Neuronal stem cell (in vitro differentiated cells): ENCODE data around the gene HMG20B.

Source experiments
- DNase-seq: peaks from one replicate; pipeline ENCODE4 v3.0.0-alpha.2; 2013; ENCODE audit warnings: low spot score
- H2AFZ ChIP-seq: one replicate; pipeline ENCODE4 v1.6.1; 2013; ENCODE audit warnings: mild to moderate bottlenecking, low read length, inconsistent platforms
- H2AK5ac ChIP-seq: 2 replicates; pipeline ENCODE4 v1.6.1; 2013; ENCODE audit warnings: low read depth, mild to moderate bottlenecking, inconsistent platforms, low read length, moderate library complexity, mixed read lengths
- H2BK120ac ChIP-seq: 2 replicates; pipeline ENCODE4 v1.6.1; 2013; ENCODE audit warnings: low read depth, mild to moderate bottlenecking, inconsistent platforms, low read length, moderate library complexity, mixed read lengths
- H2BK12ac ChIP-seq: one replicate; pipeline ENCODE4 v1.6.1; 2013; ENCODE audit warnings: low read length, inconsistent platforms
- H2BK15ac ChIP-seq: 2 replicates; pipeline ENCODE4 v1.6.1; 2013; ENCODE audit warnings: mild to moderate bottlenecking, low read length, inconsistent platforms, mixed read lengths
- H2BK5ac ChIP-seq: one replicate; pipeline ENCODE4 v1.6.1; 2013; ENCODE audit warnings: inconsistent platforms, mild to moderate bottlenecking, low read length, moderate library complexity
- H3K14ac ChIP-seq: one replicate; pipeline ENCODE4 v1.6.1; 2013; ENCODE audit warnings: low read length, inconsistent platforms
- H3K18ac ChIP-seq: 2 replicates; pipeline ENCODE4 v1.6.1; 2013; ENCODE audit warnings: low read length, inconsistent platforms
- H3K23ac ChIP-seq: 2 replicates; pipeline ENCODE4 v1.6.1; 2013; ENCODE audit warnings: low read depth, mild to moderate bottlenecking, mixed read lengths, low read length, inconsistent platforms; ENCODE audit not compliant: poor library complexity
- H3K27ac ChIP-seq: replicated peaks from 3 replicates; pipeline ENCODE4 v1.5.1; 2013; ENCODE audit warnings: low read length, inconsistent platforms
- H3K27me3 ChIP-seq, 3 experiments: 2 replicates each; pipeline ENCODE4 v1.6.1; 2013; ENCODE audit warnings: low read length in 3 of 3, mild to moderate bottlenecking in 2 of 3, inconsistent platforms in 1 of 3, low read depth in 1 of 3, mixed read lengths in 1 of 3, moderate library complexity in 1 of 3; ENCODE audit not compliant: control insufficient read depth in 3 of 3, insufficient read depth in 3 of 3
- H3K36me3 ChIP-seq, 2 donors: replicated peaks in 1 of 2; 2 replicates each; pipeline ENCODE4 v1.6.1; 2013; ENCODE audit warnings: low read length in 2 of 2; ENCODE audit not compliant: control insufficient read depth in 2 of 2, insufficient read depth in 2 of 2
- H3K4ac ChIP-seq: 2 replicates; pipeline ENCODE4 v1.6.1; 2013; ENCODE audit warnings: inconsistent platforms, mild to moderate bottlenecking, low read length, moderate library complexity
- H3K4me1 ChIP-seq, 2 donors: 1 replicate in 1 of 2; 2 replicates in 1 of 2; pipeline ENCODE4 v1.6.1; 2013; ENCODE audit warnings: low read length in 2 of 2, low read depth in 1 of 2; ENCODE audit not compliant: control insufficient read depth in 2 of 2, insufficient read depth in 1 of 2
- H3K4me2 ChIP-seq: one replicate; pipeline ENCODE4 v1.6.1; 2013; ENCODE audit warnings: mild to moderate bottlenecking, low read length, inconsistent platforms; ENCODE audit not compliant: insufficient read depth, poor library complexity, severe bottlenecking
- H3K4me3 ChIP-seq, 2 donors: 2 replicates each; pipeline ENCODE4 v1.5.1; 2013; ENCODE audit warnings: low read length in 2 of 2, mild to moderate bottlenecking in 2 of 2, inconsistent platforms in 1 of 2, moderate library complexity in 1 of 2
- H3K79me1 ChIP-seq: one replicate; pipeline ENCODE4 v1.6.1; 2013; ENCODE audit warnings: low read depth, mild to moderate bottlenecking, inconsistent platforms, low read length, moderate library complexity
- H3K9ac ChIP-seq: one replicate; pipeline ENCODE4 v1.6.1; 2013; ENCODE audit warnings: mild to moderate bottlenecking, low read depth, low read length, inconsistent platforms; ENCODE audit not compliant: poor library complexity
- H3K9me3 ChIP-seq, 2 donors: replicated peaks in 1 of 2; 2 replicates each; pipeline versions ENCODE3 to v1.6.1; 2013; ENCODE audit warnings: low read length in 2 of 2, mild to moderate bottlenecking in 2 of 2, inconsistent platforms in 1 of 2, low read depth in 1 of 2, mixed read lengths in 1 of 2, moderate library complexity in 1 of 2; ENCODE audit not compliant: control insufficient read depth in 2 of 2, insufficient read depth in 1 of 2
- H4K8ac ChIP-seq: one replicate; pipeline ENCODE4 v1.6.1; 2013; ENCODE audit warnings: low read depth, mild to moderate bottlenecking, inconsistent platforms, low read length, moderate library complexity
- H4K91ac ChIP-seq: one replicate; pipeline ENCODE4 v1.6.1; 2013; ENCODE audit warnings: low read length, low read depth, mild to moderate bottlenecking, inconsistent platforms; ENCODE audit not compliant: poor library complexity
- WGBS, 2 donors: extraction: QIAGEN DNeasy Blood & Tissue Kit; methylation state at CpG; one replicate each; pipeline ENCODE4 v1.1.7; 2013; ENCODE audit warnings: missing lambda C conversion rate in 2 of 2, mixed read lengths in 1 of 2; ENCODE audit not compliant: insufficient read length in 2 of 2, insufficient replicate concordance in 1 of 2; ENCODE audit errors: extremely low coverage in 2 of 2; 5-methylcytosine and 5-hydroxymethylcytosine counted together

Gene HMG20B

GRCh38 chr19:3595521-3596061, 22.8 kb downstream of the HMG20B start:
- H4K8ac ChIP-seq = no peak overlapping the region
- no peak for DNase-seq
- no peaks in the 10 kb centered on the region for H3K36me3 ChIP-seq
- H2BK120ac ChIP-seq = no peak overlapping the region
- H3K14ac ChIP-seq = no peak overlapping the region
- no peaks in the 10 kb centered on the region for H3K4me1 ChIP-seq
- no peak overlapping the region for H3K4ac ChIP-seq
- no peak overlapping the region for H4K91ac ChIP-seq
- peaks cover 0 to 2% of the 10 kb centered on the region in 2 donors for H3K9me3 ChIP-seq
- no peaks in the 10 kb centered on the region for H3K79me1 ChIP-seq
- H3K27me3 ChIP-seq = no peaks in the 10 kb centered on the region
- WGBS, 2 donors = no CpG with 5 or more reads among the region's 34 CpGs
- peak overlapping the region; percentile 40 for H2AFZ ChIP-seq
- H3K18ac ChIP-seq = peak overlapping the region; percentile 48
- no peak overlapping the region for H3K9ac ChIP-seq
- peak overlapping the region; percentile 75 for H2AK5ac ChIP-seq
- no peak overlapping the region for H3K27ac ChIP-seq
- H2BK15ac ChIP-seq = peak overlapping the region; percentile 58
- H3K4me3 ChIP-seq = no peak overlapping the region
- H3K4me2 ChIP-seq = no peak overlapping the region
- H2BK5ac ChIP-seq = no peak overlapping the region
- H3K23ac ChIP-seq = no peak overlapping the region
- H2BK12ac ChIP-seq = no peak overlapping the region

DNA sequence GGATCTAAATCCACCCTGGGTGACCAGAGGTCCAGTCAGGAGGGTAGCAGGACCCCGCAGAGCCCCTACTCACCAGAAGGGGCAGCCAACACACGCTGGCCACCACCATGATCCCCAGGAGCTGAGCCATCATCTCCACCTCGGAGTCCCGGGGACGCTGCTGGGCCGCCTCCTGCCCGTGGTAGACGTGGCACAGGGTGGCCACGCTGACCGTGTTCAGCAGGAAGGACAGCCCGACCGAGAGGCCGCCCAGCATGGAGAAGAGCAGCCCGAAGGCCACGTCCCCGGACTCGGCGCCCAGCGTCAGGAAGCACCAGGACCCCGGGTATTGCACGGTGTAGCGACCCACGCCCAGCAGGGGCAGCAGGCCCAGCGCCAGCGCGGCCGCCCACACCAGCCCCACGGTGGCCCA, 27.0 kb downstream of the HMG20B start:
- Histone ChIP-seq H2BK120ac (no peak overlapping the region), H2BK15ac (no peak overlapping the region), H3K4ac (no peak overlapping the region), H3K27me3 (peaks cover 0 to 5% (median 0%) of the 10 kb centered on the region in 3 experiments), H3K9me3 (peaks cover 0 to 2% of the 10 kb centered on the region in 2 donors), H3K27ac (no peak overlapping the region), H3K18ac (peak overlapping the region; percentile 28), H3K4me3 (no peak overlapping the region), H2BK5ac (peak overlapping the region; percentile 24), H4K91ac (no peak overlapping the region), H3K9ac (no peak overlapping the region), H3K23ac (peak overlapping the region; percentile 65), H3K36me3 (no peaks in the 10 kb centered on the region), H3K79me1 (no peaks in the 10 kb centered on the region), H3K4me1 (no peaks in the 10 kb centered on the region), H2AFZ (peak overlapping the region; percentile 22), H3K4me2 (no peak overlapping the region), H3K14ac (peak overlapping the region; percentile 8), H4K8ac (peak overlapping the region; percentile 65), H2AK5ac (peak overlapping the region; percentile 63), H2BK12ac (no peak overlapping the region)
- no peak for DNase-seq
- WGBS, 2 donors = no CpG with 5 or more reads among the region's 28 CpGs

DNA sequence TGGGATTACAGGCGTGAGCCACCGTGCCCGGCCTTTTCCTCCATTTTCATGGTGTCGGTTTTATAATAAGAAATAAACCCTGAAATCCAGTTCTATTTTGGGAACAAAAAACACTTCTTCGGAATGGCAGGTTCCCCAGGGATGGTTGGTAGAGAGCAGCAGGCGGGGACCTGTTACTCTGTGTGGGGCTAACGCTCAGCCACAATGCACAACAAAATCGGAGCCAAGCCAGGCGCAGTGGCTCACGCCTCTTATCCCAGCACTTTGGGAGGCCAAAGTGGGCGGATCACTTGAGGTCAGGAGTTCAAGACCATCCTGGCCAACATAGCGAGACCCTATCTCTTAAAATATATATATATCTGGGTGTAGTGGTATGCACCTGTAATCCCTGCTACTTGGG, 28.3 kb downstream of the HMG20B start:
- Histone ChIP-seq H3K9me3 (peaks cover 0 to 2% of the 10 kb centered on the region in 2 donors), H3K14ac (no peak overlapping the region), H3K27me3 (peaks cover 0 to 18% (median 12%) of the 10 kb centered on the region in 3 experiments), H3K4me3 (no peak overlapping the region), H3K9ac (no peak overlapping the region), H3K4me2 (no peak overlapping the region), H3K18ac (no peak overlapping the region), H2BK15ac (no peak overlapping the region), H2BK5ac (no peak overlapping the region), H2BK12ac (no peak overlapping the region), H3K27ac (no peak overlapping the region), H4K8ac (no peak overlapping the region), H4K91ac (no peak overlapping the region), H3K79me1 (no peaks in the 10 kb centered on the region), H2AFZ (no peak overlapping the region), H3K4me1 (peaks cover 0 to 2% of the 10 kb centered on the region in 2 donors), H2BK120ac (no peak overlapping the region), H2AK5ac (no peak overlapping the region), H3K36me3 (no peaks in the 10 kb centered on the region), H3K23ac (no peak overlapping the region), H3K4ac (no peak overlapping the region)
- no peak for DNase-seq
- no CpG with 5 or more reads among the region's 12 CpGs for WGBS, 2 donors

GRCh38 chr19:3603121-3603811, 30.5 kb downstream of the HMG20B start:
- Histone ChIP-seq H3K23ac (peak overlapping the region; percentile 73), H4K91ac (no peak overlapping the region), H3K27me3 (peaks cover 3 to 29% (median 28%) of the 10 kb centered on the region in 3 experiments), H3K79me1 (no peaks in the 10 kb centered on the region), H2BK120ac (no peak overlapping the region), H3K18ac (peak overlapping the region; percentile 13), H2BK15ac (no peak overlapping the region), H3K9me3 (no peaks in the 10 kb centered on the region), H3K14ac (no peak overlapping the region), H3K4me3 (no peak overlapping the region), H3K4me2 (no peak overlapping the region), H3K4ac (no peak overlapping the region), H2AK5ac (peak overlapping the region; percentile 70), H3K27ac (no peak overlapping the region), H3K36me3 (no peaks in the 10 kb centered on the region), H2BK12ac (no peak overlapping the region), H3K4me1 (peaks cover 5 to 16% of the 10 kb centered on the region in 2 donors), H2BK5ac (no peak overlapping the region), H2AFZ (no peak overlapping the region), H3K9ac (no peak overlapping the region), H4K8ac (no peak overlapping the region)
- no CpG with 5 or more reads among the region's 23 CpGs for WGBS, 2 donors
- no peak for DNase-seq
